Gastroesophageal sphincter (tissue), 4 donors: ENCODE results near the gene CNIH2. TPM values are rescaled to one million over a fixed set of nuclear protein-coding genes. Genes with fewer than 3 reads are reported as not detected.

Experiments
- ATAC-seq: fragments of 150-250 bp; one replicate; pipeline ENCODE4 v1.9.1; 2016; ENCODE audit warnings: mild to moderate bottlenecking, moderate library complexity
- H3K27ac ChIP-seq, 4 donors: fragments of 200-600 bp; sonication (generic) in 3 of 4; 1 replicate in 3 of 4; 2 replicates in 1 of 4; pipeline ENCODE4 v1.5.1; 2016 to 2019
- H3K27me3 ChIP-seq: fragments of 200-600 bp; sonication (generic); one replicate; pipeline ENCODE4 v1.5.1; 2019
- H3K36me3 ChIP-seq, 2 donors: fragments of 200-600 bp; sonication (generic); one replicate each; pipeline ENCODE4 v1.5.1; 2019; ENCODE audit warnings: control low read depth in 1 of 2
- H3K4me1 ChIP-seq, 3 donors: fragments of 200-600 bp; sonication (generic); 1 replicate in 2 of 3; 2 replicates in 1 of 3; pipeline ENCODE4 v1.5.1; 2016 to 2019; ENCODE audit warnings: control low read depth in 2 of 3
- H3K4me3 ChIP-seq, 2 donors: fragments of 200-600 bp; sonication (generic); one replicate each; pipeline ENCODE4 v1.5.1; 2019; ENCODE audit warnings: mild to moderate bottlenecking in 1 of 2, moderate library complexity in 1 of 2
- H3K9me3 ChIP-seq, 3 donors: fragments of 200-600 bp; sonication (generic); one replicate each; pipeline ENCODE4 v1.5.1; 2017 to 2019; ENCODE audit warnings: control low read depth in 2 of 3
- CTCF ChIP-seq, 4 experiments: fragments of 200-600 bp in 2 of 4; fragments of 450-650 bp in 2 of 4; sonication (generic) in 1 of 4; IDR thresholded peaks; one replicate each; pipeline ENCODE4 v1.5.1; 2017 to 2019; ENCODE audit warnings: antibody characterized with exemption in 4 of 4, mild to moderate bottlenecking in 2 of 4, moderate library complexity in 2 of 4
- EP300 ChIP-seq: sonication (generic); formaldehyde crosslinking; IDR thresholded peaks from one replicate; pipeline ENCODE4 v1.6.1; 2017; ENCODE audit warnings: antibody characterized with exemption, mild to moderate bottlenecking
- POLR2A ChIP-seq, 2 donors: fragments of 450-650 bp; IDR thresholded peaks; one replicate each; pipeline ENCODE4 v1.6.1; 2017; ENCODE audit warnings: antibody characterized with exemption in 2 of 2, mild to moderate bottlenecking in 2 of 2, moderate library complexity in 1 of 2
- POLR2AphosphoS5 ChIP-seq: sonication (generic); formaldehyde crosslinking; IDR thresholded peaks from one replicate; pipeline ENCODE4 v1.6.1; 2017; ENCODE audit warnings: antibody characterized with exemption
- WGBS, 2 donors: methylation state at CpG; one replicate each; pipeline ENCODE4 v1.1.5; 2018; ENCODE audit warnings: low coverage in 1 of 2; 5-methylcytosine and 5-hydroxymethylcytosine counted together
- total RNA-seq, 4 donors: library from RNA; depleted of rRNA; stranded (reverse); fragments of >200 nt; gene quantifications; one replicate each; pipeline ENCODE4 v1.1.0, GENCODE V29; 2016

CNIH2 gene
- total RNA-seq, 4 donors from 2014 or later: 1.1 TPM; not detected in 3

GRCh38 chr11:66238786-66239413 is 39.1 kb upstream of the CNIH2 start:
- ATAC-seq: no peak
- 60% methylated on average over 1 of the region's 17 CpGs; no CpG with 5 or more reads in 1 of the 2 donors for WGBS, 2 donors
- Histone ChIP-seq H3K27me3 (no peaks in the 10 kb centered on the region), H3K4me3 (no peak overlapping the region), H3K27ac (no peak overlapping the region), H3K4me1 (no peaks in the 10 kb centered on the region), H3K9me3 (no peaks in the 10 kb centered on the region), H3K36me3 (peaks cover 0 to 100% of the 10 kb centered on the region in 2 donors)
- TF ChIP-seq CTCF (IDR thresholded peaks at IDR 0.05) (no peak), POLR2A (IDR thresholded peaks at IDR 0.05) (no peak), EP300 (no peak), POLR2AphosphoS5 (no peak)

DNA sequence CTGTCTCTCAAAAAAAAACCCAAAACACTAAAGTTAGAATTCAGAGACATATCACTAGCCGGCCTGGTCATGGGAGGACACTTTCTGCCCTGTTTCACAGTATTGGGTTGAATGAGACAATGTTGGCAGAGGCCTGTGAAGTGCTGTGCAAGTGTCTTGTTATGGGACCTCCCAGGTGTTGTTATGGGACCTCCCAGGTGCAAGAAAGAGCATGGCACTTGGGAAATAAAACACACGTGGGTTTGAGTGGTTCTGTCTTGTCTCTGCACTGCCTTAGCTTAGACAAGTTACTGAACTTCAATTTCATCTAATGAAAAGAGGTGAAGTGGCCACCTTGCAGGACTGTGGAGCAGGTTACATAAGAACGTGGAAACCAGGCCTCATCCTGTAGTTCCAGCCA is 38.5 kb upstream of the CNIH2 start:
- WGBS, 2 donors: 92% methylated on average over 2 of the region's 3 CpGs; no CpG with 5 or more reads in 1 of the 2 donors
- no peaks in the 10 kb centered on the region for H3K9me3 ChIP-seq
- H3K4me3 ChIP-seq: no peak overlapping the region
- peaks cover 0 to 100% of the 10 kb centered on the region in 2 donors for H3K36me3 ChIP-seq
- ATAC-seq: no peak
- H3K27ac ChIP-seq: no peak overlapping the region
- no peaks in the 10 kb centered on the region for H3K4me1 ChIP-seq
- no peaks in the 10 kb centered on the region for H3K27me3 ChIP-seq
- TF ChIP-seq POLR2A (IDR thresholded peaks at IDR 0.05) (no peak), EP300 (no peak), POLR2AphosphoS5 (no peak), CTCF (IDR thresholded peaks at IDR 0.05) (no peak)

DNA sequence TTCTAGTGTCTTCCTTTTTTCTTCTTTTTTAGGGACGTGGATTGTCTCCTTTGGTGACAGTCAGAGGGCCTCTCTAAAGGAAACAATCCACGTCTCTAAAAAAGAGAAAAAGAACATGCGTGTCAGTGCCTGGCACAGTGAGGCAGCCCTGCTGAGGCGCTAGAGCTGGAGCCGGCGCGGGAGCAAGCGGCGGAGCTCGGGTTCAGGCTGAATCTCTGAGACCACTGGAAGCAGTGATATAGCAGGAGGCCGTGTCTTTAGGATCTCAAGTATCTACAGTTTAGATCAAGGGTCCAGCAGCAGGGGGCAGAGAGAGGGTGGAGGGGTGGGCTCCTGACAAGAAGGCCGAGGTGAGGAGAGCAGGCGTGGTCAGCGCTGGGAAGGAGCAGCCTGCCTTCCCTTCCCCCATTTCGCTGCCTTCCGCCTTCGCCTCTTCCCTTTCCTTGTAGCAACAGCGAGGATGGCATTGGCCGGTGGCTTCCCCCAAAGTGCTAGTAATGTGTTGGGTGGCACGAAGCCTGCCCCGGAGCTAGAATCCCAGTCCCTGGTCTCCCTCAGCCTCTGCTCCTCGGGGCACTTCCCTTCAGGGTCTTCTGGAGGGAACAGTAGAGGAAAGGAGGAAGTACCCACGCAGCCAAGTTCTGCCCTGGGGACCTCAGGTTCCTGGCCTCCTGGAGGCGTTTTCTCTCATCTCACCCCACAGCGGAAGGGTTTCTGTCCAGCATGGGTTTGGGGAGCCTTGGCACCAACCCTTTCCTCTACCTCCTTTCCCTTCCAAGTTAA is 37.8 kb upstream of the CNIH2 start:
- ATAC-seq: peak; percentile 15
- Histone ChIP-seq H3K36me3 (peaks cover 0 to 100% of the 10 kb centered on the region in 2 donors), H3K27me3 (no peaks in the 10 kb centered on the region), H3K9me3 (no peaks in the 10 kb centered on the region), H3K4me1 (no peaks in the 10 kb centered on the region), H3K27ac (no peak overlapping the region), H3K4me3 (no peak overlapping the region)
- TF ChIP-seq EP300 (no peak), POLR2A (IDR thresholded peaks at IDR 0.05) (no peak), POLR2AphosphoS5 (no peak), CTCF (IDR thresholded peaks at IDR 0.05) (no peak)
- 60 to 89% methylated on average over 6 to 17 of the region's 25 CpGs for WGBS, 2 donors

- Histone ChIP-seq H3K4me1 (no peaks in the 10 kb centered on the region), H3K27me3 (no peaks in the 10 kb centered on the region), H3K9me3 (no peaks in the 10 kb centered on the region), H3K36me3 (peaks cover 0 to 97% of the 10 kb centered on the region in 2 donors), H3K27ac (no peak overlapping the region), H3K4me3 (no peak overlapping the region)
- TF ChIP-seq POLR2AphosphoS5: no peak
- TF ChIP-seq POLR2A (IDR thresholded peaks at IDR 0.05): no peak
- no peak for TF ChIP-seq EP300
- TF ChIP-seq CTCF (IDR thresholded peaks at IDR 0.05): no peak
- WGBS, 2 donors: 71 to 86% methylated on average over 1 to 8 of the region's 9 CpGs
- no peak for ATAC-seq
These were observed 37.2 kb upstream of the CNIH2 start for GRCh38 chr11:66240781-66241136.
